Erythroblast (primary cell): ENCODE data around the gene TMPRSS6.

Experiments used
- GATA1 ChIP-seq: IDR thresholded peaks from 2 replicates; pipeline ENCODE4 v1.6.1; 2011; ENCODE audit warnings: low read depth, mild to moderate bottlenecking, control low read depth, low read length, moderate library complexity
- POLR2A ChIP-seq: IDR thresholded peaks from 2 replicates; pipeline ENCODE4 v1.6.1; 2011; ENCODE audit warnings: mild to moderate bottlenecking, low read length

DNA sequence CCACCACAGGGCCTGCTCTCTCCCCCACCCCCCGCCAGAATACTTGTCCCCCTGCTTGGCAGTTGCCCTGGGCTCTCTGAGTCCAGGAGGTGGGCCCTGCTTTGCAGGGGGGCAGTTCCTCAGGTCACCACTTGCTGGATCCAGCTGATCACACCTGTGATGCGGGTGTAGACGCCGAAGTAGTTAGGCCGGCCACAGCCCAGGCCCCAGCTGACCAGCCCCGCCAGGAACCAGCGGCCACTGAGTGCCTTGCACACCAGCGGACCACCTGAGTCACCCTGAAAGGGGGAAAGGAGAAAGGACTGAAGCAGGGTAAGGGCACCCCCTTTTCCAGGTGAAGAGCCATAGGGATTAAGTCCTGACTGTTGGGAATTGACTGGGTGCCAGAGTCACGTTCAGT lies 43.6 kb downstream of the TMPRSS6 start:
- TF ChIP-seq POLR2A (no peak), GATA1 (no peak)
